ENCODE data around the gene VAT1. TPM values are rescaled to one million over a fixed set of nuclear protein-coding genes. Genes with fewer than 3 reads are reported as not detected.

VAT1 gene
- total RNA-seq, 1 experiment from 2014 or later = 263 TPM

- no peaks in the 10 kb centered on the region for H3K36me3 ChIP-seq
- no peaks in the 10 kb centered on the region for H3K27me3 ChIP-seq
- H3K4me3 ChIP-seq = no peak overlapping the region
- no peak for DNase-seq
- no peaks in the 10 kb centered on the region for H3K9me3 ChIP-seq
Observed at GRCh38 chr17:43031666-43032065, 9.5 kb upstream of the VAT1 start.

DNA sequence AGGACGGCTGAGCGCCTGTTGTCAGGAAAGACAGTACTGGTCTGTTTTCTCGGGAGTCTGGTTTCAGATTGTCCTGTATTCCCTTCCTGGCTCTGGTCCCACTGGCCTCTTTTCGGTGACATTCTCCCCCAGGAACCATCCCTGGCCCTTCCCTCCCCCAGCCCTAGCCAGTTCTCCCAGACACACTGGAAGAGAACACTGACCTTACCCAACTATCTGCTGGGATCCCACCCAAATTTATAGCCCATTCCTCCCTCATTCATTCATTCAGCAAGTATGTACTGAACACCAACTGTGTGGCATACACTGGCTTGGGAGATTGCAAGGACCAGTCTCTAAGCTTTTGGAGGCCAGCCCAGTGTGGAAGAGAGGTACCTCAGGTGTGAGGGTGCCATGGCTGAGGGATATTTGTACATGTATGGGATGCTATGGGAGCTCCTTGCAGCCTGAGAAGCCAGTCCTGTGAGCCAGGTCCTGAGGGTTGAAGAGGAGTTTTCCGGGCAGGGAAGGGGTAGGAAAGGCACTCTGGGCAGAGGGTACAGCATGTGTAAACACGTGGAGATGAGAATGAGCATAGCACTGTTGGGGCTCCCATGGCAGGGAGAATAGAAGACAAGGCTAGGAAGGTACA, 8.1 kb upstream of the VAT1 start:
- no peak for DNase-seq
- Histone ChIP-seq H3K4me3 (no peak overlapping the region), H3K36me3 (no peaks in the 10 kb centered on the region), H3K9me3 (no peaks in the 10 kb centered on the region), H3K27me3 (no peaks in the 10 kb centered on the region)

- no peak overlapping the region for H3K4me3 ChIP-seq
- H3K9me3 ChIP-seq = no peaks in the 10 kb centered on the region
- no peaks in the 10 kb centered on the region for H3K36me3 ChIP-seq
- no peaks in the 10 kb centered on the region for H3K27me3 ChIP-seq
- no peak for DNase-seq
Observed at GRCh38 chr17:43028221-43028861, 6.2 kb upstream of the VAT1 start.

DNA sequence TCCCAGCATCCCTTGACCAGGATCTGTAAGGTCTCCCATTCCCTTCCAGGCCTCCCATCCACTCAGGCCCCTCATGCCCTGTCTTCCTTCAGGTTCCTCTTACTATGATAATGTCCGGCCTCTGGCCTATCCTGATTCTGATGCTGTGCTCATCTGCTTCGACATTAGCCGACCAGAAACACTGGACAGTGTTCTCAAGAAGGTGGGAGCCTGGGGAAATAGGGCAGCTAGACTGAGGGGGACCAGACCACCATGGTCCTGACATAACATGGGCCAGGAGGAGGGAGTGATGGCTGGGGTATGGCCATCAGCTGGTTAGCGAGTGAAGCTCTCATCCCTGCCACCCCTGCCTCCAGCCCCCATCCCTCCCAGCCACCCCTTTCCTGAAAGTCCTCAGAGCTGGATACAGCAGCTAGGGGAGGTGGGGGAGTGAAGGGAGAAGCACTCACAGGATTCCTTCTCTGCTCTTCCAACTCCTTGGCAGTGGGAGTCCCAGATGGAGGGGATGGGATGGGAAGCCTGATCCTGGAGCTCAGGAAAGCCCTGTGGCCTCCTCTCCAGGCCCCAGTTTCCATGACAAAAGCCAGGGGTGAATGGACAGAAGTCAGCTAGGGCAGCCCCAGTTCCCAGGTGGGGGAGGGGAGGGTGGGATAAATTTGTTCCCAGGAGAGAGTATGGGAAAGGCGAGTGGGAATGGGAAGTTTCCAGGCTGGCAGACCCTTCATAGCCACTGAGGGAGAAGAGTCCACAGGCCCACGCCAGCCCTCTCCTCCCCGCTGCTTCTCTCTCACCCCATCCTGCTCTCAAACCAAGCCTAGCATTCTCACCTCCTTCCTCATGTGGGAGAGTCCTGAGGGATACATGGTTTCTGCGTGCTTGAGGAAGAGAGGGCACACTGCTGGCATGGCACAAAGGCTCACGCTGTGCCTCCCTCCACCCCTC, 5.2 kb upstream of the VAT1 start:
- H3K36me3 ChIP-seq = no peaks in the 10 kb centered on the region
- no peak overlapping the region for H3K4me3 ChIP-seq
- no peaks in the 10 kb centered on the region for H3K27me3 ChIP-seq
- H3K9me3 ChIP-seq = no peaks in the 10 kb centered on the region
- no peak for DNase-seq

- H3K27me3 ChIP-seq = no peaks in the 10 kb centered on the region
- no peak for DNase-seq
- H3K9me3 ChIP-seq = no peaks in the 10 kb centered on the region
- H3K36me3 ChIP-seq = no peaks in the 10 kb centered on the region
- no peak overlapping the region for H3K4me3 ChIP-seq
Observed at GRCh38 chr17:43026595-43026994, 4.4 kb upstream of the VAT1 start.

DNA sequence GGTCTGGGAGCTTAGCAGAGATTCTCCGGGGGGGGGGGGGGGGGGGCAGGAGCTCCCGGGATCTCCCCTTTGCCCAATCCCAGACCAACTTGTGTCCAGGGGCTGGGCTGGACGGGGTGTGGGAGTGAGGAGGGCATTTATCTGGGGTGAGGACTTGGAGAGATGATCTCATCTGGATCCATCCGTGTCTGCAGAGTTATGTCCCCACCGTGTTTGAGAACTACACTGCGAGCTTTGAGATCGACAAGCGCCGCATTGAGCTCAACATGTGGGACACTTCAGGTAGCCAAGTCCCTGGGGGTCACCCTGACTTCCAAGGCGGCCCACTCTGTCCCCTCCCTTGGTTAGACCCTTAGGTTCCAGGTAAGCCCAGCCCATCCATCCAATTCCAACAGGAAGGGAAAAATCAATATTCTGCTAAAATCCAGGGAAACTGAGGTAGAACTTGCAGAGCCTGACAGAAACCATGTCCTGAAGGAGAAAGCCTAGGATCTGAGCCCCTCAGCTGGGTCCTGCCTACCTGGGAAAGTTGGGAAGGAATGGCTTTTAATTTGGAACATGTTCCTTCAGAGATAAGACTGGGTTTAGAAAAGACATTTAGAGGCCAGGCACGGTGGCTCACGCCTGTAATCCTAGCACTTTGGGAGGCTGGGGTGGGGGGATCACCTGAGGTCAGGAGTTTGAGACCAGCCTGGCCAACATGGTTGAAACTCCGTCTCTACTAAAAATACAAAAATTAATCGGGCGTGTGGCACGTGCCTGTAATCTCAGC, 3.8 kb upstream of the VAT1 start:
- H3K4me3 ChIP-seq = no peak overlapping the region
- H3K27me3 ChIP-seq = no peaks in the 10 kb centered on the region
- H3K9me3 ChIP-seq = no peaks in the 10 kb centered on the region
- no peaks in the 10 kb centered on the region; the same call in 1 of the 2 replicates for H3K36me3 ChIP-seq
- no peak for DNase-seq

- Histone ChIP-seq H3K4me3 (no peak overlapping the region), H3K9me3 (no peaks in the 10 kb centered on the region), H3K36me3 (peaks cover 4% of the 10 kb centered on the region), H3K27me3 (no peaks in the 10 kb centered on the region)
- no peak for DNase-seq
Observed at GRCh38 chr17:43025290-43025657, 3.1 kb upstream of the VAT1 start.

DNA sequence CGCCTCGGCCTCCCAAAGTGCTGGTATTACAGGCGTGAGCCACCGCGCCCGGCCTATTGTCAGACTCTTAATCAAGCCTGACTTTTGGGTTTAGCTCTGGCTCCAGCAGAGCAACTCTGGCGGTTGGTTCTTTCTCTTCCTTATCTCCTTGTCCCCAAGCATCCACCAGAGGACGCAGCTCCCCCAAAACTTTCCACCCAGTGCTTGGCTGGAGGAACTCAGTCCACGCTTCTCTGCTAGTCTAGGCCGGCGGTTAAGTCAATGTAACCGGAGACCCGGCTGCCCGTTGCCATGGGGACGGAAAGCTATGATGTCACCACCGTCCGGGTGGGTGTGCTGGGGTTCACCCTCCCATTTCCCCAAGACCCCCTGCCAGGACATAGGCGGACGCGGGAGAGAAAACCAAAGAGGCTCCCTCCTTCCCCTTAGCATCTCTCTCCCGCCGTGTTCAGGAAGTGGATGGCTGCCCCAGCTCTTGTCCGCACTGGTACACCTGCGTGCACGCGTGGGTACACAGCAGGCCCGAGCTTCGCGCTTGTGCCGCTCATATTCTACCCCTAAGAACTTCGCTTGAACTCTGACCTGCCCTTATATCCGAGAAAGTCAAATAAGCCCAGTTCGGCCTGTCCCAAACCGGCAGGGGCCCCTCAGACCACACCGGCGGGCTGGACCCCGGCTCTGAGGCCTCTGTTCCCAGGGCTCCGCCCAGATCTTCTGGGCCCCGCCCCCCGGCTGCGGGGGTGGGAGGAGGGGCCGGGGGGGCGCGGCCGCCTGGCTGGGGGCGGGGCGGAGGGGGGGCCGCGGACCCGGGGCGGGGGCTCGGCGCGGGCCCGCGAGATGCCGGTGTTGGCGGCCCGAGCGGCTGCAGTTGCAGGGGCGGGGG, 2.5 kb upstream of the VAT1 start, which contains the start of gene RND2:
Gene RND2 (plus strand): TSS at position 825 of the 883 bp plus-strand sequence. CDS start 117 bp downstream, outside the sequence.
- peaks cover 9% of the 10 kb centered on the region for H3K36me3 ChIP-seq
- no peaks in the 10 kb centered on the region for H3K27me3 ChIP-seq
- DNase-seq = peak; percentile 51
- no peak within 1 kb of the TSS for H3K4me3 ChIP-seq
- H3K9me3 ChIP-seq = no peaks in the 10 kb centered on the region

DNA sequence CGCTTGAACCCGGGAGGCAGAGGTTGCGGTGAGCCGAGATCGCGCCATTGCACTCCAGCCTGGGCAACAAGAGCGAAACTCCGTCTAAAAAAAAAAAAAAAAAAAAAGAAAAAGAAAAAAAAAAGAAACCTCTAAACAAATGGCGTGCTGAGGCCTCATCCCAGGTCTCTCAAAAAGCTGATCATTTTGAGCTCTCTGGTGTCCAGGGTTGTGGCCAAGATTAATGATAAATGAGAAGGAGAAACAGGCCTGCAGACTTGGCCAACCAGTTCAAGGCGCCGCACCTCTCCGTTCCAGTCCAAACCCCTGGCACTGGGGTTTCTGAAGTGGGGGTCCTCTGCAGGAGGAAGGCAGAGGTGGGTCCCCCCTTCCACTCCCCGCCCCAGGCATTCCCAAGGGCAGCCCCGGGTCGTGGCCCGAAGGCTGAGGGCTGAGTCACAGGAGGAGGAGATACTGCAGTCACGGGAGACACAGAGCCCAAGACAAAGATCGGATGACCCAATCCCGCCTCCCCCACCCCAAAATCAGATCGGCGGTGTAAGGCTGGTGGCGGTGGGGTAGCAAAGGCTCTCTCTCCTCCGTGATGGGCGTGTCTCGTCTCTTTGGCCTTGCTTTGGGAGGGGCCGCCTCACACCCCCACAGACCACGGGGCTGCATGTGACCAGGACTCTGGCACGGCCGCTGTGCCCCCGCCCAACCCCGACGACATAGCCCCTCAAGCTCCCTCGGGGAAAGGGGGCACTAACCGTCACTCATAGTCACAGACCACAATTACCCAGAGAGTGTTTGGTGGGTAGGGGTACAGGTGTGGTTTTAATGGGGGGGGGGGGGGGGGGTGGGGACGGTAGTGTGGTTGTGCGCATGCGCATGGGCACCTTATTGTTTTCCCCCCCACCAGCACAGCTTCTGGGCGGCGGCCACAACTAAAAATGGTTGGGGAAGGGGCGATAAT, 1.1 kb downstream of the VAT1 start:
- peak; percentile 95 for DNase-seq
- H3K9me3 ChIP-seq = no peaks in the 10 kb centered on the region
- H3K27me3 ChIP-seq = no peaks in the 10 kb centered on the region
- peaks cover 40% of the 10 kb centered on the region for H3K36me3 ChIP-seq
- peak overlapping the region; percentile 95 for H3K4me3 ChIP-seq

- no peak for DNase-seq
- Histone ChIP-seq H3K4me3 (no peak overlapping the region; the same call in 1 of the 2 replicates), H3K27me3 (no peaks in the 10 kb centered on the region), H3K9me3 (no peaks in the 10 kb centered on the region), H3K36me3 (peaks cover 50% of the 10 kb centered on the region)
Observed at GRCh38 chr17:43020030-43020621, 2.1 kb downstream of the VAT1 start.

DNA sequence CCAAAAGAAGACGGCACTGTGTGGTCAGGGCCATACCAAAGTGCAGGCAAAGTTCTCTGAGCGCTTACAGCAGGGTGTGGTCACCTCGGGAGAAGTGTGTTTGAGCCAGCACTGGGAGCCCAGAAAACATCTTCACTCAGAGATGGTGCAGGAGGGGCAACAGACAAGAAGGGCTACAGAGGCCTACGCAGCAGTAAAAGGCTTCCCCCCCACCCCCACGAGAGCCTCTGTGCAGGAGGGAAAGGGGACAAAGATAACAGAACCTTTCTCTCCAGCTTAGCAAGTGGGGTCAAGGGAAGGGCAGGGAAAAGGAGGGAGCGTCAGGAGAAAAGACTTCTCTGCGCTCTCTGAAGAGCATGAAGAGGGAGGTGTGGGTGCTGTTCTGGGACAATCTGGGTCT, 2.8 kb downstream of the VAT1 start:
- peaks cover 55% of the 10 kb centered on the region for H3K36me3 ChIP-seq
- H3K4me3 ChIP-seq = no peak overlapping the region
- no peaks in the 10 kb centered on the region for H3K27me3 ChIP-seq
- no peak for DNase-seq
- no peaks in the 10 kb centered on the region for H3K9me3 ChIP-seq

DNA sequence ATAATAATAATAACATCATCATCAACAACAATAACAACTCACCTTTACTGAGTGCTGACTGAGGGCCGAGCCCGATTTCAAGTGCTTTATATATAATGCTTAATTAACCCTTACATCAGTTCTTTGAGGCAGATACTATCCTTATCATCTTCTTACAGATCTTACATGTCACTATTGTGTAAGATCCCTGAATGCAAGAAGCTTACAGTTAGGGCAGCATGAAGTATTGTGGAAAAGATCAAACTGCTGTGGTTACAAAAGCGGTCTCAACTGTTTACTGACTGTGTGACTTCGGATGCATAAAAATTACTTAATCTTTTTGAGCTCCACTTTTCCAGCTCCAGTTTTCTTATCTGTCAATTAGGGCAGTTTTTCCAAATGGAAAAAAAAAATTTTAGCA, 3.3 kb downstream of the VAT1 start:
- no peaks in the 10 kb centered on the region for H3K27me3 ChIP-seq
- peaks cover 60% of the 10 kb centered on the region for H3K36me3 ChIP-seq
- DNase-seq = no peak
- no peak overlapping the region for H3K4me3 ChIP-seq
- H3K9me3 ChIP-seq = no peaks in the 10 kb centered on the region

DNA sequence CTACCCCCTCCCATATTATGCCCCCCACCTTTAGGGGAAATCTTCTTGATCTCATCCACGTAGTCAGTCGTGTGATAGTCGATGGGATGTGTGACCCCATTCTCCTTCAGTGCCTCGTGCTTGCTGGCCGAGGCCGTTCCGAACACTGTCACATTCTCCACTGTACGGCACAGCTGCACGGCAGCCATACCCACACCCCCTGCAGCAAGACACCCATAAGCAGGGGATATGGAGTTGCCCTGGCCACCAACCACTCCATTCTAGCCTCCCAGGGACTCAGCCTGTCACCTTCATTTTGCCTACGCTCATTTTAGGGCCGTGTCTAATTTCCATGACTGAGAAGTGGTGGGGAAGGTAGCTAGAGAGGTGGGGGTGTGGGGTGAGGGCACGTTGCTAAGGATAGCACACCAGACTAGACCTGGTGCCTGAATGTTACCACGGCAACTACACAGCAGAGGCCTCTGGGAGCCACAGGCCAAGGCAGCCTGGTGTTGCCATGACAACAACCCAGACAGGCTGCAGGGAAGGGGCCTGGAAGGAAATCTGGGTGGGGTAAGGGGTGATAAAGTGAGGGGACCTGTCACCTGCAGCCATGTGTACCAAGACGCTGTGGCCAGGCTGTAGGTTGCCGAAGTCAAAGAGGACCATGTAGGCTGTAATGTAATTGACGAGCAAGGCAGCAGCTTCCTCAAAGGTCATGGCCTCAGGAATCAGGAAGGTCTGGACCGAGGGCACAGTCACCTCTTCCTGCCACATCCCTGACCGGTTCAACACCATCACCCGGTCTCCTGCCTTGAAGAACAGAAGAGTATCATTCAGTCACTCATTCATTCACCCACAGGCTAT, 4.0 kb downstream of the VAT1 start:
- Histone ChIP-seq H3K4me3 (no peak overlapping the region), H3K9me3 (no peaks in the 10 kb centered on the region), H3K27me3 (no peaks in the 10 kb centered on the region), H3K36me3 (peaks cover 60% of the 10 kb centered on the region)
- DNase-seq = no peak

- H3K27me3 ChIP-seq = no peaks in the 10 kb centered on the region
- DNase-seq = no peak
- H3K4me3 ChIP-seq = no peak overlapping the region
- H3K36me3 ChIP-seq = peaks cover 60% of the 10 kb centered on the region
- no peaks in the 10 kb centered on the region for H3K9me3 ChIP-seq
Observed at GRCh38 chr17:43016216-43016615, 6.0 kb downstream of the VAT1 start.

All from MG63 (cell line).